Gastroesophageal sphincter (tissue), 3 donors: ENCODE results near the gene DNAH17.

ENCODE experiments used
- EP300 ChIP-seq: sonication (generic); formaldehyde crosslinking; IDR thresholded peaks from one replicate; pipeline ENCODE4 v1.6.1; 2017; ENCODE audit warnings: antibody characterized with exemption, mild to moderate bottlenecking
- POLR2A ChIP-seq, 2 donors: fragments of 450-650 bp; IDR thresholded peaks; one replicate each; pipeline ENCODE4 v1.6.1; 2017; ENCODE audit warnings: antibody characterized with exemption in 2 of 2, mild to moderate bottlenecking in 2 of 2, moderate library complexity in 1 of 2
- POLR2AphosphoS5 ChIP-seq: sonication (generic); formaldehyde crosslinking; IDR thresholded peaks from one replicate; pipeline ENCODE4 v1.6.1; 2017; ENCODE audit warnings: antibody characterized with exemption
- TF ChIP-seq, protein P1 (sequence below), 4 experiments: fragments of 200-600 bp in 2 of 4; fragments of 450-650 bp in 2 of 4; sonication (generic) in 1 of 4; IDR thresholded peaks; one replicate each; pipeline ENCODE4 v1.5.1; 2017 to 2019; ENCODE audit warnings: antibody characterized with exemption in 4 of 4, mild to moderate bottlenecking in 2 of 4, moderate library complexity in 2 of 4

DNA sequence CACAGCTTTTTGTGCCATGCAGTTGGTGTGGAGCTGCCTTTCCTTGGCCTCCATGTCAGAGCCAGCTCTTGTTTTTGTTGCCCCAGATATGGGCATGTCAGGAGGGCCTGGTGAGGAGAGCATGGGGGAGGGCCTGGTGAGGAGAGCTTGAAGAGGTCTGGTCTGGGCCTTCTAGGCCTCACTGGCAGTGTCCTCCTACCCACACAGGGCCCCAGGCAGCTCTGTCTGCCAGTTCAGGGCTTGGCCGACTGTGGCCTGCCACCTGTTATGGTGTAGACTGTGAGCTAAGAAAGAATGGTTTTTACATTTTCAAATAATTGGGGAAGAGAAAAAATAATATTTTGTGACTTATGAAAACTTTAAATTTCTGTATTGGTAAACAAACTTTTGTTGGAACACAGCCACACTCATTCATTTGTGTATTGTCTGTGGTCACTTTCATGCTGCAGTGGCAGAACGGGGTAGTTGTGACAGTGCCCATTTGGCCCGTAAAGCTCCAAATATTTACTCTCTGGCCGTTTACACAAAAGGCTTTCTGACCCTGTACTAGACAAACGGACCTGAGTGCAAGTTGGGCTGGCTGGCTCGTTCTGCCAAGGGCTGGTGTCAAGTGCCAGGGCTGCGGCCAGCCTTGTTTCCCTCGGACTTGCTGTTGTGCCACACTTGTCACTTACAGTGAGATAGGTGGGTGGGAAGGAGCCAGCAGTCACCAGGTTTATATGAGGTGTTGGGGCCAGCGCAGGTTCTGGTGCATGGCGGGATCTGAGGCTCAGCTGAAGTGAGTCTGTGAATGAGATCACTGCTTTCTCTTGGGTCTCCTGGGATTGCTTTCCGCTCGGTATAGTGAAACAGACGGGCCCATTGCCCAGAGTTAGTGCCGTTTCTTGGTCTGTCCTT is 180.5 kb downstream of the DNAH17 start:
- TF ChIP-seq POLR2A (IDR thresholded peaks at IDR 0.05) (no peak), POLR2AphosphoS5 (no peak), EP300 (no peak)
- TF ChIP-seq, protein P1, sequence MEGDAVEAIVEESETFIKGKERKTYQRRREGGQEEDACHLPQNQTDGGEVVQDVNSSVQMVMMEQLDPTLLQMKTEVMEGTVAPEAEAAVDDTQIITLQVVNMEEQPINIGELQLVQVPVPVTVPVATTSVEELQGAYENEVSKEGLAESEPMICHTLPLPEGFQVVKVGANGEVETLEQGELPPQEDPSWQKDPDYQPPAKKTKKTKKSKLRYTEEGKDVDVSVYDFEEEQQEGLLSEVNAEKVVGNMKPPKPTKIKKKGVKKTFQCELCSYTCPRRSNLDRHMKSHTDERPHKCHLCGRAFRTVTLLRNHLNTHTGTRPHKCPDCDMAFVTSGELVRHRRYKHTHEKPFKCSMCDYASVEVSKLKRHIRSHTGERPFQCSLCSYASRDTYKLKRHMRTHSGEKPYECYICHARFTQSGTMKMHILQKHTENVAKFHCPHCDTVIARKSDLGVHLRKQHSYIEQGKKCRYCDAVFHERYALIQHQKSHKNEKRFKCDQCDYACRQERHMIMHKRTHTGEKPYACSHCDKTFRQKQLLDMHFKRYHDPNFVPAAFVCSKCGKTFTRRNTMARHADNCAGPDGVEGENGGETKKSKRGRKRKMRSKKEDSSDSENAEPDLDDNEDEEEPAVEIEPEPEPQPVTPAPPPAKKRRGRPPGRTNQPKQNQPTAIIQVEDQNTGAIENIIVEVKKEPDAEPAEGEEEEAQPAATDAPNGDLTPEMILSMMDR (IDR thresholded peaks at IDR 0.05), result no peak
